BE2C (cell line): ENCODE results near the gene RNF111.
"Not testable (repeated sequence)": the region's sequence is repeated elsewhere in the genome, so short reads cannot be mapped to it uniquely, and the experiment has no call there.

Experiments used
- DNase-seq: peaks from one replicate; pipeline ENCODE4 v3.0.0-alpha.2; 2020
- H3K27me3 ChIP-seq: fragments of 250-450 bp; sonication (Bioruptor Pico); 2 replicates; pipeline ENCODE4 v1.5.1; 2020; ENCODE audit warnings: mild to moderate bottlenecking
- H3K36me3 ChIP-seq: fragments of 250-450 bp; sonication (Bioruptor Pico); 2 replicates; pipeline ENCODE4 v1.5.1; 2020; ENCODE audit warnings: mild to moderate bottlenecking
- H3K4me1 ChIP-seq: fragments of 250-450 bp; sonication (Bioruptor Pico); 2 replicates; pipeline ENCODE4 v1.5.1; 2020
- H3K4me3 ChIP-seq: 2 replicates; pipeline ENCODE4 v1.5.1; 2011; ENCODE audit warnings: low read depth, low read length
- H3K9me3 ChIP-seq: fragments of 250-450 bp; sonication (Bioruptor Pico); 2 replicates; pipeline ENCODE4 v1.5.1; 2020
- CTCF ChIP-seq: IDR thresholded peaks from 2 replicates; pipeline ENCODE4 v1.5.1; 2012; ENCODE audit warnings: mild to moderate bottlenecking, low read depth, low read length

The RNF111 gene

GRCh38 chr15:59119625-59120024, 132.2 kb downstream of the RNF111 start:
- no peak for TF ChIP-seq CTCF

GRCh38 chr15:59120937-59121336, 133.5 kb downstream of the RNF111 start:
- Histone ChIP-seq H3K4me3 (no peak overlapping the region), H3K36me3 (peaks cover 81% of the 10 kb centered on the region), H3K27me3 (no peaks in the 10 kb centered on the region), H3K9me3 (no peaks in the 10 kb centered on the region; the same call in 1 of the 2 replicates), H3K4me1 (no peaks in the 10 kb centered on the region)
- no peak for DNase-seq
- no peak for TF ChIP-seq CTCF

More at GRCh38 chr15:59119625-59120024, 132.2 kb downstream of the RNF111 start:
- no peak overlapping the region for H3K4me3 ChIP-seq
- no peak for DNase-seq
- no peaks in the 10 kb centered on the region for H3K4me1 ChIP-seq
- no peaks in the 10 kb centered on the region for H3K9me3 ChIP-seq
- no peaks in the 10 kb centered on the region for H3K27me3 ChIP-seq
- H3K36me3 ChIP-seq, result peaks cover 81% of the 10 kb centered on the region

GRCh38 chr15:59124261-59124660, 136.8 kb downstream of the RNF111 start:
- no peaks in the 10 kb centered on the region for H3K27me3 ChIP-seq
- no peak for TF ChIP-seq CTCF
- peaks cover 74% of the 10 kb centered on the region for H3K36me3 ChIP-seq
- DNase-seq, result no peak
- no peaks in the 10 kb centered on the region; the same call in 1 of the 2 replicates for H3K9me3 ChIP-seq
- no peaks in the 10 kb centered on the region for H3K4me1 ChIP-seq
- no peak overlapping the region for H3K4me3 ChIP-seq

- H3K4me1 ChIP-seq, DNase-seq, H3K4me3 ChIP-seq, H3K27me3 ChIP-seq, H3K9me3 ChIP-seq: not testable (repeated sequence)
- peaks cover 75% of the 10 kb centered on the region for H3K36me3 ChIP-seq
Observed at GRCh38 chr15:59125683-59126082, 138.2 kb downstream of the RNF111 start.

GRCh38 chr15:59127255-59127654, 139.8 kb downstream of the RNF111 start:
- H3K9me3 ChIP-seq, DNase-seq, H3K4me1 ChIP-seq, H3K27me3 ChIP-seq, H3K4me3 ChIP-seq: not testable (repeated sequence)
- H3K36me3 ChIP-seq, result peaks cover 84% of the 10 kb centered on the region

- H3K4me1 ChIP-seq, result no peaks in the 10 kb centered on the region
- DNase-seq, result no peak
- H3K9me3 ChIP-seq, result no peaks in the 10 kb centered on the region
- peaks cover 69% of the 10 kb centered on the region for H3K36me3 ChIP-seq
- no peaks in the 10 kb centered on the region for H3K27me3 ChIP-seq
- H3K4me3 ChIP-seq, result no peak overlapping the region
- TF ChIP-seq CTCF, result no peak
Observed at GRCh38 chr15:59131456-59131855, 144.0 kb downstream of the RNF111 start.

GRCh38 chr15:59131969-59132562, 144.6 kb downstream of the RNF111 start:
- Histone ChIP-seq H3K9me3 (no peaks in the 10 kb centered on the region), H3K4me1 (no peaks in the 10 kb centered on the region), H3K36me3 (peaks cover 66% of the 10 kb centered on the region), H3K4me3 (no peak overlapping the region), H3K27me3 (no peaks in the 10 kb centered on the region)
- TF ChIP-seq CTCF, result no peak
- DNase-seq, result no peak
